ENCODE data around the gene CCDC40. TPM values are rescaled to one million over a fixed set of nuclear protein-coding genes. Genes with fewer than 3 reads are reported as not detected.

The CCDC40 gene
- total and polyA plus RNA-seq, 9 of the 15 experiments (the other 6 are each of a cell fraction or from before 2014, with no cell fraction given): 0.07 to 0.33 TPM; not detected in 7

GRCh38 chr17:80101011-80101945 lies 64.8 kb downstream of the CCDC40 start, which contains the start of gene GAA (continued):
- no peak for TF ChIP-seq DEAF1 (CRISPR knock-in tag; IDR thresholded peaks at IDR 0.05)
- peak; percentile 59 for TF ChIP-seq POLR2A (conservative IDR thresholded peaks at IDR 0.05)
- TF ChIP-seq NELFE (IDR thresholded peaks at IDR 0.05; ENCODE audit: insufficient read depth, insufficient read length): no peak
- no peak for TF ChIP-seq ZNF584 (CRISPR knock-in tag; IDR thresholded peaks at IDR 0.05; ENCODE audit: low read depth)
- no peak for TF ChIP-seq MTA2 (IDR thresholded peaks at IDR 0.05; ENCODE audit: low read depth)
- TF ChIP-seq TEAD2 (tag; IDR thresholded peaks at IDR 0.05): no peak
- TF ChIP-seq HSF4 (CRISPR knock-in tag; IDR thresholded peaks at IDR 0.05; ENCODE audit: borderline replicate concordance): no peak
- TF ChIP-seq PPARD (CRISPR knock-in tag; IDR thresholded peaks at IDR 0.05): no peak
- 0 out of 2 replicates have a peak, but pooled peaks have one; percentile 53 for TF ChIP-seq ZNF41 (CRISPR knock-in tag; conservative IDR thresholded peaks at IDR 0.05)
- 0 out of 2 replicates have a peak, but pooled peaks have one; percentile 55 for TF ChIP-seq HNRNPL (IDR thresholded peaks at IDR 0.05; ENCODE audit: low read depth, low read length)
- no peak for TF ChIP-seq ZNF316 (IDR thresholded peaks at IDR 0.05)
- TF ChIP-seq ZNF445 (CRISPR knock-in tag; IDR thresholded peaks at IDR 0.05; ENCODE audit: low read depth): no peak
- 0 out of 2 replicates have a peak, but pooled peaks have one; percentile 10 for TF ChIP-seq CBFA2T2 (conservative IDR thresholded peaks at IDR 0.05)
- peak; percentile 84; the same call in 1 of the 2 replicates for TF ChIP-seq TOE1 (IDR thresholded peaks at IDR 0.05; ENCODE audit: borderline replicate concordance)
- TF ChIP-seq TOE1 (CRISPR knock-in tag; IDR thresholded peaks at IDR 0.05; ENCODE audit: borderline replicate concordance, low read depth): no peak
- peak; percentile 58; the same call in 1 of the 2 replicates for TF ChIP-seq ARID3B (CRISPR knock-in tag; IDR thresholded peaks at IDR 0.05; ENCODE audit: borderline replicate concordance)
- no peak for TF ChIP-seq NR4A1 (CRISPR knock-in tag; IDR thresholded peaks at IDR 0.05)
- 0 out of 2 replicates have a peak, but pooled peaks have one; percentile 47 for TF ChIP-seq NR4A1 (tag; IDR thresholded peaks at IDR 0.05)
- no peak for TF ChIP-seq CBX1 (IDR thresholded peaks at IDR 0.05; ENCODE audit: low read depth)
- no peak for TF ChIP-seq MCM7 (IDR thresholded peaks at IDR 0.05)
- TF ChIP-seq SIX5 (IDR thresholded peaks at IDR 0.05; ENCODE audit: borderline replicate concordance in 1 of 2, insufficient read depth in 1 of 2, low read depth in 1 of 2, low read length in 2 of 2): no peak
- TF ChIP-seq ZNF79 (CRISPR knock-in tag; IDR thresholded peaks at IDR 0.05; ENCODE audit: low read depth): no peak
- no peak for TF ChIP-seq MCM2 (IDR thresholded peaks at IDR 0.05; ENCODE audit: low read depth)
- TF ChIP-seq PHTF2 (CRISPR knock-in tag; IDR thresholded peaks at IDR 0.05): no peak
- no peak for TF ChIP-seq ZNF146 (CRISPR knock-in tag; IDR thresholded peaks at IDR 0.05; ENCODE audit: unreplicated experiment)
- TF ChIP-seq RBM15 (IDR thresholded peaks at IDR 0.05; ENCODE audit: insufficient read depth, low read length): no peak

Data from K562 (cell line).